Right lobe of liver (tissue), 4 donors: ENCODE measurements around the gene GATA5.

Experiments
- POLR2A ChIP-seq: fragments of 450-650 bp; IDR thresholded peaks from one replicate; pipeline ENCODE4 v1.6.1; 2017; ENCODE audit warnings: antibody characterized with exemption, mild to moderate bottlenecking
- TF ChIP-seq, protein P1 (sequence below), 4 donors: fragments of 200-600 bp in 3 of 4; fragments of 450-650 bp in 1 of 4; IDR thresholded peaks; one replicate each; pipeline versions ENCODE4 v1.5.1 to v1.8.0; 2016 to 2022; ENCODE audit warnings: antibody characterized with exemption in 4 of 4, mild to moderate bottlenecking in 2 of 4
- donor health status: DM: no; HTN: no; CAD: no.
- donor health status: DM: no; HTN: no; CAD: no.
- donor health status: DM: no; HTN: yes; CAD: no.

DNA sequence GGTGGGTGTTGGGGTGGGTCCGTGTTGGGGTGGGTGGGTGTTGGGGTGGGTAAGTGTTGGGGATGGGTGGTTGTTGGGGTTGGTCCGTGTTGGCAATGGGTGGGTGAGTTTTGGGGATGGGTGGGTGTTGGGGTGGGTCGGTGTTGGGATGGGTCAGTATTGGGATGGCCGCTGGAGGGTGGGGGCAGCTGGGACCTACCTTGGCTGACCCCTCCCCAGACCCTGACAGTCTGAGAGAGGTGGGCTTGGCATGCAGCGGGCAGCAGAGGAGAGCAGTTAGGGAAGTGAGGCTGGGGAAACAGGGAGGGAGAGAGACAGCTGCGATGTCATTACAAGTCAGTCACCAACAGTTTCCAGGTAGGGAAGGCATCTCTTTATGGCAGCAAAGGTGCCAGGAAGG is 23.1 kb upstream of the GATA5 start:
- TF ChIP-seq, protein P1, sequence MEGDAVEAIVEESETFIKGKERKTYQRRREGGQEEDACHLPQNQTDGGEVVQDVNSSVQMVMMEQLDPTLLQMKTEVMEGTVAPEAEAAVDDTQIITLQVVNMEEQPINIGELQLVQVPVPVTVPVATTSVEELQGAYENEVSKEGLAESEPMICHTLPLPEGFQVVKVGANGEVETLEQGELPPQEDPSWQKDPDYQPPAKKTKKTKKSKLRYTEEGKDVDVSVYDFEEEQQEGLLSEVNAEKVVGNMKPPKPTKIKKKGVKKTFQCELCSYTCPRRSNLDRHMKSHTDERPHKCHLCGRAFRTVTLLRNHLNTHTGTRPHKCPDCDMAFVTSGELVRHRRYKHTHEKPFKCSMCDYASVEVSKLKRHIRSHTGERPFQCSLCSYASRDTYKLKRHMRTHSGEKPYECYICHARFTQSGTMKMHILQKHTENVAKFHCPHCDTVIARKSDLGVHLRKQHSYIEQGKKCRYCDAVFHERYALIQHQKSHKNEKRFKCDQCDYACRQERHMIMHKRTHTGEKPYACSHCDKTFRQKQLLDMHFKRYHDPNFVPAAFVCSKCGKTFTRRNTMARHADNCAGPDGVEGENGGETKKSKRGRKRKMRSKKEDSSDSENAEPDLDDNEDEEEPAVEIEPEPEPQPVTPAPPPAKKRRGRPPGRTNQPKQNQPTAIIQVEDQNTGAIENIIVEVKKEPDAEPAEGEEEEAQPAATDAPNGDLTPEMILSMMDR (IDR thresholded peaks at IDR 0.05): no peak
- TF ChIP-seq POLR2A: no peak
